ENCODE results near the gene EGF. TPM values are rescaled to one million over a fixed set of nuclear protein-coding genes. Genes with fewer than 3 reads are reported as not detected.

The EGF gene
- total RNA-seq, 2 experiments from 2014 or later, result not detected

DNA sequence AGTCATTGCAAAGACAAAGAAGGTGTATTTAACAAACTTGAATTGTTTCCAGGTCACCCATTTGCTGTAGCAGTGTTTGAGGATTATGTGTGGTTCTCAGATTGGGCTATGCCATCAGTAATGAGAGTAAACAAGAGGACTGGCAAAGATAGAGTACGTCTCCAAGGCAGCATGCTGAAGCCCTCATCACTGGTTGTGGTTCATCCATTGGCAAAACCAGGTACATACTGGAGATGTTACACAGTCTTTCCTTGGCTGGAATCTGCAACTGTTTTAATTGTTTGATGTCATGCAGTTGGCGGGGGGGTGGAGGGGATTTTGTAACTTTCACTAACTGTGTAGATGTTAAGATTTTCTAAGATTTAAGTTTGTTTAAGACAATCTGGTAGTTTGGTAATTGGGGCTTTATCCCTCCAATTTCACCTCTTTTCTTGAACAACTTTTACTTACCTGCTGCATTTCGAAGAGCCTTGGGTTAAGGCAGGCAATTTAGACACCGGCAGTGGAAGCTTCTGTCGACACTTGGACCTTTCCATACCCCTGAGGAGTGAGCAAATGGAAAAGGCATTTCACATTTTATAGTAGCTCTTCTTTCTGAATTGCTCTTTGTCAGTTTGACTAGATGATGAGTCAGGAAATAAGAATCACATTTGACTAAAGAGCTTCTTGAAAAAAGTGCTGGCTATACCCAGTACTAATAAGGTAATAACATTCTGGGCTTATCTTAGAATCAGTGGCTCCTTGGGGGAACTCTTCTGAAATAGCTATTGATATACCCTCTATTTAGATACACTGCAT, 67.4 kb downstream of the EGF start:
- intact Hi-C loops (cut with micrococcal nuclease; ENCODE audit: unreplicated experiment), result loop anchor here (2.0 to 5.0 kb wide), 2 partner anchors 153 to 557 kb away; partner anchors contain the start of gene RRH
- ChIA-PET POLR2A (interaction anchor here (0.6 to 1.4 kb wide), 4 partner anchors 9 to 550 kb away, joined by 3 to 4 read pairs (median 4); no protein-coding TSS in a partner anchor), CTCF (ENCODE audit: unreplicated experiment) (interaction anchor here (0.7 to 1.3 kb wide), 2 partner anchors 8 to 9 kb away, joined by 3 to 4 read pairs; no protein-coding TSS in a partner anchor)
- H3K36me3 ChIP-seq (ENCODE audit: insufficient read depth, low read length), result no peaks in the 10 kb centered on the region
- no peaks in the 10 kb centered on the region for H4K20me1 ChIP-seq (ENCODE audit: insufficient read depth, low read length)
- H3K9me3 ChIP-seq (ENCODE audit: low read length), result no peaks in the 10 kb centered on the region
- BruUV-seq (replicated peaks), result no TSS peak
- TF ChIP-seq CTCF (conservative IDR thresholded peaks at IDR 0.05; ENCODE audit: low read length) (no peak), EZH2phosphoT487 (IDR thresholded peaks at IDR 0.05; ENCODE audit: borderline replicate concordance, low read depth, low read length) (no peak)
- DNase-seq (ENCODE audit: low spot score), result no peak
- H3K4me3 ChIP-seq (ENCODE audit: low read depth, low read length, poor library complexity, severe bottlenecking), result no peak overlapping the region
- H3K27ac ChIP-seq (ENCODE audit: low read depth, low read length, poor library complexity, severe bottlenecking), result no peak overlapping the region
- H3K9me2 ChIP-seq (ENCODE audit: insufficient read depth, low read length), result no peaks in the 10 kb centered on the region
- H3K4me2 ChIP-seq (ENCODE audit: low read length), result no peak overlapping the region
- H2AFZ ChIP-seq (ENCODE audit: low read length), result no peak overlapping the region
- H3K79me2 ChIP-seq (ENCODE audit: insufficient read depth, low read depth, low read length), result no peaks in the 10 kb centered on the region
- peaks cover 9% of the 10 kb centered on the region for H3K4me1 ChIP-seq (ENCODE audit: insufficient read depth, low read length, poor library complexity, severe bottlenecking)

- H3K4me3 ChIP-seq (ENCODE audit: low read depth, low read length, poor library complexity, severe bottlenecking), result no peak overlapping the region
- DNase-seq (ENCODE audit: low spot score), result no peak
- H3K4me2 ChIP-seq (ENCODE audit: low read length), result no peak overlapping the region
- BruUV-seq (replicated peaks), result no TSS peak
- no peaks in the 10 kb centered on the region for H3K36me3 ChIP-seq (ENCODE audit: insufficient read depth, low read length)
- H3K9me3 ChIP-seq (ENCODE audit: low read length), result no peaks in the 10 kb centered on the region
- H4K20me1 ChIP-seq (ENCODE audit: insufficient read depth, low read length), result no peaks in the 10 kb centered on the region
- no peaks in the 10 kb centered on the region for H3K9me2 ChIP-seq (ENCODE audit: insufficient read depth, low read length)
- no peak overlapping the region for H2AFZ ChIP-seq (ENCODE audit: low read length)
- POLR2A ChIA-PET, result interaction anchor here (0.7 to 0.9 kb wide), 3 partner anchors 12 to 359 kb away, joined by 3 to 4 read pairs (median 3); no protein-coding TSS in a partner anchor
- peaks cover 27% of the 10 kb centered on the region for H3K4me1 ChIP-seq (ENCODE audit: insufficient read depth, low read length, poor library complexity, severe bottlenecking)
- no peaks in the 10 kb centered on the region for H3K79me2 ChIP-seq (ENCODE audit: insufficient read depth, low read depth, low read length)
- TF ChIP-seq EZH2phosphoT487 (IDR thresholded peaks at IDR 0.05; ENCODE audit: borderline replicate concordance, low read depth, low read length), result no peak
- no peak for TF ChIP-seq CTCF (conservative IDR thresholded peaks at IDR 0.05; ENCODE audit: low read length)
- no peak overlapping the region for H3K27ac ChIP-seq (ENCODE audit: low read depth, low read length, poor library complexity, severe bottlenecking)
- intact Hi-C loops (cut with micrococcal nuclease; ENCODE audit: unreplicated experiment), result no loop called here
- CTCF ChIA-PET (ENCODE audit: unreplicated experiment), result no interaction called here
Observed at GRCh38 chr4:109981936-109982335, 69.3 kb downstream of the EGF start.

- no peak for DNase-seq (ENCODE audit: low spot score)
- TF ChIP-seq EZH2phosphoT487 (IDR thresholded peaks at IDR 0.05; ENCODE audit: borderline replicate concordance, low read depth, low read length) (no peak), CTCF (conservative IDR thresholded peaks at IDR 0.05; ENCODE audit: low read length) (no peak)
- POLR2A ChIA-PET, result interaction anchor here (0.7 to 0.9 kb wide), 3 partner anchors 13 to 611 kb away, joined by 3 to 4 read pairs (median 3); no protein-coding TSS in a partner anchor
Observed at GRCh38 chr4:109982521-109982920, 69.8 kb downstream of the EGF start.

More at GRCh38 chr4:109982521-109982920, 69.8 kb downstream of the EGF start:
- H4K20me1 ChIP-seq (ENCODE audit: insufficient read depth, low read length), result no peaks in the 10 kb centered on the region
- H3K9me2 ChIP-seq (ENCODE audit: insufficient read depth, low read length), result no peaks in the 10 kb centered on the region
- no peaks in the 10 kb centered on the region for H3K36me3 ChIP-seq (ENCODE audit: insufficient read depth, low read length)
- no peak overlapping the region for H3K4me3 ChIP-seq (ENCODE audit: low read depth, low read length, poor library complexity, severe bottlenecking)
- peaks cover 33% of the 10 kb centered on the region for H3K4me1 ChIP-seq (ENCODE audit: insufficient read depth, low read length, poor library complexity, severe bottlenecking)
- H3K4me2 ChIP-seq (ENCODE audit: low read length), result no peak overlapping the region
- no TSS peak for BruUV-seq (replicated peaks)
- H2AFZ ChIP-seq (ENCODE audit: low read length), result 0 out of 2 replicates have a peak overlapping the region, but pooled peaks have one; percentile 8
- H3K79me2 ChIP-seq (ENCODE audit: insufficient read depth, low read depth, low read length), result no peaks in the 10 kb centered on the region
- H3K27ac ChIP-seq (ENCODE audit: low read depth, low read length, poor library complexity, severe bottlenecking), result no peak overlapping the region
- intact Hi-C loops (cut with micrococcal nuclease; ENCODE audit: unreplicated experiment), result no loop called here
- no peaks in the 10 kb centered on the region for H3K9me3 ChIP-seq (ENCODE audit: low read length)
- CTCF ChIA-PET (ENCODE audit: unreplicated experiment), result no interaction called here

All from OCI-LY7 (cell line).